Measurements from ENCODE around the gene MT1H. TPM values are rescaled to one million over a fixed set of nuclear protein-coding genes. Genes with fewer than 3 reads are reported as not detected.

The MT1H gene
- total and polyA plus RNA-seq, 2 of the 13 experiments (the other 11 are each of a cell fraction or from before 2014, with no cell fraction given): 0.60 TPM; not detected in 1

GRCh38 chr16:56691885-56692284, 22.3 kb downstream of the MT1H start (continued):
- TF ChIP-seq PRDM10 (CRISPR knock-in tag; IDR thresholded peaks at IDR 0.05; ENCODE audit: low read depth): 0 out of 2 replicates have a peak, but pooled peaks have one; percentile 26
- no peak for TF ChIP-seq FOXM1 (CRISPR knock-in tag; IDR thresholded peaks at IDR 0.05)
- TF ChIP-seq SIN3B (IDR thresholded peaks at IDR 0.05; ENCODE audit: low read length): no peak
- TF ChIP-seq RXRA (CRISPR knock-in tag; IDR thresholded peaks at IDR 0.05): peak; percentile 73; the same call in 1 of the 2 replicates
- peak; percentile 30; the same call in 1 of the 2 replicates for TF ChIP-seq RARA (CRISPR knock-in tag; IDR thresholded peaks at IDR 0.05)
- TF ChIP-seq ZNF644 (CRISPR knock-in tag; IDR thresholded peaks at IDR 0.05; ENCODE audit: low read depth): 0 out of 2 replicates have a peak, but pooled peaks have one; percentile 9
- 0 out of 2 replicates have a peak, but pooled peaks have one; percentile 21 for TF ChIP-seq SAP130 (CRISPR knock-in tag; IDR thresholded peaks at IDR 0.05; ENCODE audit: low read depth)
- no peak for TF ChIP-seq RARG (CRISPR knock-in tag; IDR thresholded peaks at IDR 0.05; ENCODE audit: low read depth)
- no peak for TF ChIP-seq ZNF720 (CRISPR knock-in tag; IDR thresholded peaks at IDR 0.05)
- no peak for TF ChIP-seq MLX (CRISPR knock-in tag; IDR thresholded peaks at IDR 0.05)
- no peak for TF ChIP-seq ZHX2 (IDR thresholded peaks at IDR 0.05; ENCODE audit: low read depth)
- no peak for TF ChIP-seq ZHX2 (CRISPR knock-in tag; IDR thresholded peaks at IDR 0.05; ENCODE audit: borderline replicate concordance)
- no peak for TF ChIP-seq ERF (CRISPR knock-in tag; IDR thresholded peaks at IDR 0.05)
- TF ChIP-seq CSRNP2 (CRISPR knock-in tag; conservative IDR thresholded peaks at IDR 0.05; ENCODE audit: low read depth): no peak
- peak; percentile 57 for TF ChIP-seq RXRB (CRISPR knock-in tag; IDR thresholded peaks at IDR 0.05; ENCODE audit: borderline replicate concordance)
- TF ChIP-seq KDM3A (CRISPR knock-in tag; IDR thresholded peaks at IDR 0.05; ENCODE audit: low read depth): no peak
- TF ChIP-seq ZNF12 (CRISPR knock-in tag; IDR thresholded peaks at IDR 0.05): no peak
- no peak for TF ChIP-seq ZNF3 (CRISPR knock-in tag; IDR thresholded peaks at IDR 0.05)
- TF ChIP-seq MED1 (CRISPR knock-in tag; IDR thresholded peaks at IDR 0.05): peak; percentile 19; the same call in 1 of the 2 replicates
- TF ChIP-seq ZNF672 (CRISPR knock-in tag; IDR thresholded peaks at IDR 0.05): no peak

All from HepG2 (cell line).